MG63 (cell line): ENCODE data around the gene C17orf50. TPM values are rescaled to one million over a fixed set of nuclear protein-coding genes. Genes with fewer than 3 reads are reported as not detected.

Source experiments
- DNase-seq: peaks from one replicate; pipeline ENCODE4 v3.0.0-alpha.2; 2020
- H3K27me3 ChIP-seq: fragments of 250-450 bp; sonication (Bioruptor Pico); 2 replicates; pipeline ENCODE4 v1.5.1; 2020; ENCODE audit warnings: mild to moderate bottlenecking, moderate library complexity
- H3K36me3 ChIP-seq: fragments of 250-450 bp; sonication (Bioruptor Pico); 2 replicates; pipeline ENCODE4 v1.5.1; 2020; ENCODE audit warnings: mild to moderate bottlenecking, moderate library complexity
- H3K4me3 ChIP-seq: fragments of 250-450 bp; sonication (Bioruptor Pico); 2 replicates; pipeline ENCODE4 v1.5.1; 2020; ENCODE audit warnings: mild to moderate bottlenecking, moderate library complexity
- H3K9me3 ChIP-seq: fragments of 250-450 bp; sonication (Bioruptor Pico); 2 replicates; pipeline ENCODE4 v1.5.1; 2020; ENCODE audit warnings: mild to moderate bottlenecking, moderate library complexity
- total RNA-seq: library from RNA; depleted of rRNA; stranded (reverse); fragments of >200 nt; shearing (Covaris generic); gene quantifications from 2 replicates; pipeline ENCODE4 v1.2.3, GENCODE V29; 2014; ENCODE audit warnings: low replicate concordance

C17orf50 gene
- total RNA-seq, 1 experiment from 2014 or later, result not detected

DNA sequence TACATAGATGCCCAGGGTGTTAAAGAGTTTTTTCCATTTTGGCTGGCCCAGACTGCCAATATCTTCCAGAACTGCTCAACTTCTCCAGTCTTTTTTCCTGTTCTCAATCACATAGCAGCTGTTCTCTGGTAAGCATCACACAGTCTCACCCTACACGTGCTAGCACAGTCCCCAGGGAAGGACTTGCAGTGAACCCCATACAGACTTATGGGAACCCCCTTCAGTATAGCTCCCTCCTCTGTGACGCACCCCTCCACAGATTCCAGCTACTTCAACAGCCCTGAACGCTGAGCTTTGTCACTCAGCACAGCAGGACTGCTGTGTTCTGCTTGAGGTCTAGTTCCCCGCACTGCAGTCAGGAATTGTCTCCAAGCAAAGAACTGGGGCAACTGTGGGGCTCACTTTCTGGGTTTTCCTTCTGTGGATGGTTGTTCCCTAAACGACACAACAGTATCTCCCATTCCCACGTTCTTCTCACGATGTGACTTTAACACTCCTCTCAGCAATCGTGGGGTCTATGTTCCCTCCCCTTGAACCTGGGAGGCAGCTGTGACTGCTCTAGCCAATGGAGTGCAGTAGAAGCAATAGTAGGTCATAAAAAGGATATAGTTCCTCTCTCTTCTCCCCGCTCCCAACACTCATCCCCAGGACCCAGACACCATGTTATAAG lies 31.1 kb downstream of the C17orf50 start:
- Histone ChIP-seq H3K36me3 (no peaks in the 10 kb centered on the region), H3K4me3 (no peak overlapping the region), H3K27me3 (peaks cover 18% of the 10 kb centered on the region), H3K9me3 (no peaks in the 10 kb centered on the region)
- no peak for DNase-seq

DNA sequence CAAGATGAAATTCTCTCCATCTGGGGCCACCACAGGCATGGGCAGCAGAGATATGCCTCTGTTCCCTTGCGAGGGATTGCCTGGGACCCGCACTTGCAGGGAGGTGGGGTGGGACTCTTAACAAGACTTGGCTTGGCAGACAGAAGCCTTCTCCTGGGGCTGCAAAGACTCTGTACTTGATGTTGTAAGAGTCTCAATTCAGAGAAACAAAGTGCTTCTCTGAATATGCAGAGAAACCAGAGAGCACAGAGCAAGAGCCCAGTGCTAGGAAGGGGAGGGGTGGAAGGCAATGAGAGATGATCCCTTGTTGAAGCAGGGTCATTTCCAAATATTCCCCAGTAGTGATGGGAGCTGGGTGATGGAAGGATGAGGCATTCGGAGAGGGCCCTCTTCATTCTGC lies 32.6 kb downstream of the C17orf50 start:
- no peak for DNase-seq
- Histone ChIP-seq H3K9me3 (no peaks in the 10 kb centered on the region), H3K27me3 (peaks cover 24% of the 10 kb centered on the region), H3K4me3 (no peak overlapping the region), H3K36me3 (no peaks in the 10 kb centered on the region)

DNA sequence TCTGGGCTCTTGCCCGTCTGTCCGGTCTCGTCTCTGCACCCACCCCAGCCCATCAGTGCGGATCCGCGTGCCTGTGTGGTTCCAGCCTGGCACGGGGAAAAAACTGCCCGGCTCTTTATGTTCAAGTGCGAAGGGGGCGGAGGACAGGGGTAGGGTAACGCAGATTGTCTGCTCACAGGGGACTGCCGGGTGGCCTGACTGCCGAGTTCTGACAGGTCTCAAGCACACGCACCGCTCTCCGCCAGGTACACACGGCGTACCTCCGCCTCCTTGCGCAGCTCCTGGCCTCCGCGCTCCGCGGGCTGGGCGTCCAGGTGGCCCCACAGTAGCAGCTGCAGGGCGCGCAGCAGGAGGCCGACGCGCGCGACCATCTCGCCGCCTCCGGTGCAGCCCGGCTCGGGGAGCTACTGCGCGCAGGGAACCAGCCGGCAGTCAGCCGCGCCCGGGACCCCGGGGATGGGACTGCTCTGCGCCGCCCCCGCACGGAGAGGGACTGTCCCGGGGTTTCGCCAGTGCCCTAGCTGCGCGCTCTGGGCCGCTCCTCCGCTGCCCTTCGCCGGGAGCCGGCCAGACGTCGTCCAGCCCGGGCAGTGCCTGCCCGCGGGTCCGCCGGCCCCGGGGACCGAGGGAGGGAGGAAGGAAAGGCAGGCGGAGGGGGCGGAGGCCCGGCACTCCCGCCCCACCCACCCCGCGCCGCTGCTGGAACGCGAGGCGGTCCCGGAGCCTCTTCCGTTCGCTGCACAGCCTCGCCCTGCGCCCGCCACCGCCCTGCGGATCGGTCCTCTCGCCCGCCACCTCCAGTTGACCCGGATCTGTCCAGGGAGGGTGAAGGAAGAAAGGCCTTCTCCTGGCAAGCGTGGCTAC lies 34.6 kb downstream of the C17orf50 start, which contains the start of gene MMP28:
Gene MMP28 (minus strand): TSS at position 635 of the 864 bp plus-strand sequence. CDS start 264 bp downstream, at position 371.
- peak within 1 kb of the TSS; percentile 47 for H3K4me3 ChIP-seq
- no peaks in the 10 kb centered on the region for H3K36me3 ChIP-seq
- peak; percentile 50 for DNase-seq
- H3K9me3 ChIP-seq, result no peaks in the 10 kb centered on the region
- H3K27me3 ChIP-seq, result peaks cover 24% of the 10 kb centered on the region

DNA sequence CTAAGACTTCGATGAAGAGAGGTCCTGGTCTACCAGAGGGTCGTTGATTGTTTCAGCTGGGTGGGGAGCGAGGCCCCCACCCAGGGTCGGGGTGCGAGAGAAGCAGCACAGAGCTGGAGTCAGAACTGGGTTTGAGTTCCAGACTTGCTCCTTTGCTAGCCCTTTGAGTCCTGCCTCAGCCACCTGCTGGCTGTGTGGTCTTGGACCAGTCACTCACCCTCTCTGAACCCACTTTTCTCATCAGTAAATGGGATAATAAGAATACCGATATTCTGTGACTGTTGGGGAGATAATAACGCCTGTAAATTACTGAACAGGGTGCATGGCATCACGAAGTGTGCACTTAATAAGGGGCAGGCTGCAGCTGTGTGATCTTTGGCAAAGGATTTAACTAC lies 35.2 kb downstream of the C17orf50 start:
- no peak for DNase-seq
- Histone ChIP-seq H3K4me3 (peak overlapping the region; percentile 47), H3K9me3 (no peaks in the 10 kb centered on the region), H3K36me3 (no peaks in the 10 kb centered on the region), H3K27me3 (peaks cover 24% of the 10 kb centered on the region)

DNA sequence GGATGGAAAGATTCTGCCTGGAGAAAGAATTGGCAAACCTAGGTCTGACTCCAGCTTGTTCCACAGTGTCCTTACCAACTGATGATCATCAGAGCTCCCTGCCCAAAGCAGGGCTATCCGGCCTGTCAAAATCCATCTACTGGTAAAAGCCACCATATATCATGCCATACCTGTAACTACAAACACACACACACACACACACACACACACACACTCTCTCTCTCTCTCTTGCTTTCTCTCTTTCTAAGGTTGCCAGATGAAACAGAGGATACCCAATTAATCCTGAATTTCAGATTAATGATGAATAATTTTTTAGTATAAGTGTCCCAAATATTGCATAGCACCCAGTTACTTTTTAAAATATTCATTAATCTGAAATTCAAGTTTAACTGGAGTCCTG lies 36.3 kb downstream of the C17orf50 start:
- no peak for DNase-seq
- peaks cover 24% of the 10 kb centered on the region for H3K27me3 ChIP-seq
- no peak overlapping the region for H3K4me3 ChIP-seq
- no peaks in the 10 kb centered on the region for H3K9me3 ChIP-seq
- H3K36me3 ChIP-seq, result no peaks in the 10 kb centered on the region

DNA sequence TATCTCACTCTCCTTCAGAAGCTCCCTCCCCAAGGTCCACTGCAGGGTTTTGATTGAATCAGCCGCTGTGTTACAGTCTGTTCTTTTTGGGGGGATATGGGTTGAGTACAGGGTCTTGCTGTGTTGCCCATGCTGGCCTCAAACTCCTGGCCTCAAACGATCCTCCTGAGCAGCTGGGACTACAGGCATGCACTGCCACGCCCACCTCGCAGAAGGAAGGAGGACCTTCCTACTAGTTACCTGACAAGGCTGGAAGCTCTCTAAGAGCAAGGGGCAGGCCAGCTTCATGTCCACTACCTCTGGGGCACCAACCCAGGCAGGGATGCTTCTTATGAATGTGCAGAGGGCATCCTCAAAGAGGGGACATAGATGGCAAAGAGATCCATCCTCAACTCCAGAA lies 36.7 kb downstream of the C17orf50 start:
- H3K36me3 ChIP-seq, result no peaks in the 10 kb centered on the region
- no peak for DNase-seq
- no peaks in the 10 kb centered on the region for H3K9me3 ChIP-seq
- H3K4me3 ChIP-seq, result no peak overlapping the region
- peaks cover 24% of the 10 kb centered on the region for H3K27me3 ChIP-seq

DNA sequence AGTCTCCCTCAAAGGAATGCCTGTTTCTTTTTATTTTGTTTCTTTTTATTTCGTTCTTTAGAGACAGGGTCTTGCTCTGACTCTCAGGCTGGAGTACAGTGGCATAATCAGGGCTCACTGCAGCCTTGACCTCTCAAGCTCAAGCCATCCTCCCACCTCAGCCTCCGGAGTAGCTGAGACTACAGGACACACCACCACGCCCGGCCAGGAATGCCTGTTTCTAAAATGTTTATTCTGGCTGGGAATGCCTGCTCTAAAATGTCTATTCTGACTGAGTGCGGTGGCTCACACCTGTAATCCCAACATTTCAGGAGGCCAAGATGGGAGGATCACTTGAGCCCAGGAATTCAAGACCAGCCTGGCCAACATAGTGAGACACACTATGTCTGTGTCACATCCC lies 37.2 kb downstream of the C17orf50 start:
- no peak overlapping the region for H3K4me3 ChIP-seq
- DNase-seq, result no peak
- no peaks in the 10 kb centered on the region for H3K36me3 ChIP-seq
- no peaks in the 10 kb centered on the region for H3K9me3 ChIP-seq
- H3K27me3 ChIP-seq, result peaks cover 24% of the 10 kb centered on the region

DNA sequence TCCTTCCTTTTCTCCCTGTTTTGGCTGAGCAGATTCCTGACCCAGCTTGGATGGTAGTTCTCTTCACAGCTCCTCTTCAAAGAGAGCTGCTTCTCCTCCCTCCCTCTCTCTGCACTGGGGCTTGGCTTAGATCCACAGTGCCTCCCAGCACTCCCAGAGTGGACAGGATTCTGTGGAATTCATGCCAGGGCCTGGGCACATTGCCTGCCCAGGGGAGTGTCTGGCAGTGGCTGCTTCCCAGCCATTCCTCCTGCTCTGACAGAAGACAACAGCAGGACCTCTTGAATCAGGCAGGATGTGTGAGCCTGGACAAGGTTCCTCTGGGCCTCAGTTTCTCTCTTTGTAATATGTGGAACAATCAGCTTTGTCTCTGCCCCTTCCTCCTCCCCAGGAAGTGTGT lies 39.3 kb downstream of the C17orf50 start:
- no peaks in the 10 kb centered on the region for H3K9me3 ChIP-seq
- H3K4me3 ChIP-seq, result no peak overlapping the region
- peak; percentile 97 for DNase-seq
- no peaks in the 10 kb centered on the region for H3K36me3 ChIP-seq
- peaks cover 17% of the 10 kb centered on the region for H3K27me3 ChIP-seq

DNA sequence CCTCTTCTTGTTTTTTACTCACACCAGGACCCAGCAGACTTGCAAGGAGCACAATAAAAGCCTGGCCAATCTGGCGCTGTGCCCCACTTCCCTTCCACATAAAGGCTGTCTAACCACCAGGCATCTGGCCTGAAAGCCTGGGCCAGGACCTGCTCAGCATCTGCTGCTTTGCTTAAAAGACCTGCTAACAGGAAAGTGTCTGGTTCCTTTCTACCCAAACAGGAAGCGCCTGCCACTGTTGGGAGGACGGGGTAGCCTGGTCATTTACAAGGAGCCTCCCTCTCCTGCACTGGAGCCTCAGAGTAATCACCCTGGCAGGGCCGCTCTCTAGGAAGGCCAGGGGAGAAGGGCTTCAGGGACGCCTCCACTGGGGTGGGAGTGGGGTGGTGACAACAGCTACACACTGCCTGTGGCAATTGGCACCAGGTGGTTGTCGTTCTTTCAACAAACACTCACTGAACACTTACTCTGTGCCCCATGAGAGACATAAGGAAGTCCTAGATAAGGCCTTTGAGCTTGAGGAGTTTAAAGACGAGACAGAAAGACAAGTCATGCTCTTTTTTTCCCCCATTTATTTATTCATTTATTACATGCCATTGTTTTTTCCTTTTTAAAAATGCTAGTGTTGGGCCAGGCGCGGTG lies 41.0 kb downstream of the C17orf50 start:
- Histone ChIP-seq H3K4me3 (no peak overlapping the region), H3K9me3 (no peaks in the 10 kb centered on the region), H3K36me3 (no peaks in the 10 kb centered on the region), H3K27me3 (peaks cover 8% of the 10 kb centered on the region)
- DNase-seq, result peak; percentile 90

DNA sequence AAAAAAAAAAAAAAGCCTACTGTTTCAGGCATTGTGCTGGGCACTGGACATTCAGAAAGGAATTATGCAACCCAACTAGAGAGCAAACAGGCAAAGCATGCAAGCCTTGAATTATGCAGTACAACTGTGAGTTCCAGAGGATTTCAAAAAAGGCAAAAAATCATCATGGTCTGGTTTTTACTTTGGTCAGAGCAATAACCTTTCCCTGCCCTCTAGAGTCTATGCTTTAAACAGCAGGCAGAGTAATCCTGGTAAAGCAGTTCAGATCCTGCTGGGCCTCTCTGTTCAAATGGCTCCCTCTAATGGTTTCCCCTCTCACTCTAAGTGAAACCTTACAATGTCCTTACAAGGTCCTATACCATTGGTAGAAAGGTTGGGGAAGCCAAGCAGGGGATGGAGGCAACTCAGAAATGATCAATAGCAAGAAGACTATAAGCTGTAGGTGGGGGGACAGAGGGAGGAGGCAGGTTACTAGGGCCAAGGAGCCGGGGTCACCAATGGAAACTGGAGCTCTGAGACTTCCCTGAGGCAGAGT lies 44.0 kb downstream of the C17orf50 start:
- peak; percentile 58 for DNase-seq

DNA sequence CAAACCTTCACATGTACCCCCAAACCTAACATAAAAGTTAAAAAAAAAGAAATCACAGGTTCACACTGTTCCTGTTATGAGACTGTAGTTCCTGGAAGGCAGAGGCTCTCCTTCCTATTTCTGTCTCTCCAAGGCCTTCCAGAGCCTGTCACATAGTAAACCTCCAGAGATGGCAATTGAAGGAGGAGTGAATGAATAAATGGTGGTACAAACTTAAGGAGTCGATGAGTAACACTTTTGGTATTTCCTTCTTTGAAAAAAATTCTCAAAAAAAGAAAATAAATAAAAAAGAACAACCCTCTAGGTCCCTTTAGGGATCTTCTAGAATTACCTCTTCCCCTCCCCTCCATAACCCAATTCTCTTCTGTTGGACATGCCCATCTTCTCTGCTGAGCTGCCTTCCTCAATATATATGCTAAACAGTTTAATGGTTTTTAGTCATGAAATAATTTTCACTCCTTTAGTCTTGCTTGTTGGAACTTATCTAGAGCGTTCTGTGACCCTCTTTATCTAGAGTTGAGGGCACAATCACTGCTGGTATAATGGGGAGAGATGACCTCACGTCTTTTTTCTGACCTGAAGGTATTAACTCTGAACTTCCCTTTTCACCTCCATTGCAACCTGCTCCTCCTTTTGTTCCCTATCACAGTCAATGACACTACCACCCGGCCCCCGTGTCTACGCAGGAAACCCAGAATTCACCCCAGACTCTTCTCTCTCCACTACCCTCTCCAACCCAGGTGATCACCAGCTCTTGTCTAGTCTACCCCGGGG lies 46.9 kb downstream of the C17orf50 start:
- Histone ChIP-seq H3K9me3 (no peaks in the 10 kb centered on the region), H3K27me3 (no peaks in the 10 kb centered on the region), H3K4me3 (no peak overlapping the region), H3K36me3 (peaks cover 27% of the 10 kb centered on the region)
- no peak for DNase-seq

More for the DNA sequence above, 44.0 kb downstream of the C17orf50 start:
- H3K36me3 ChIP-seq, result peaks cover 4% of the 10 kb centered on the region
- no peak overlapping the region for H3K4me3 ChIP-seq
- no peaks in the 10 kb centered on the region for H3K9me3 ChIP-seq
- H3K27me3 ChIP-seq, result no peaks in the 10 kb centered on the region

DNA sequence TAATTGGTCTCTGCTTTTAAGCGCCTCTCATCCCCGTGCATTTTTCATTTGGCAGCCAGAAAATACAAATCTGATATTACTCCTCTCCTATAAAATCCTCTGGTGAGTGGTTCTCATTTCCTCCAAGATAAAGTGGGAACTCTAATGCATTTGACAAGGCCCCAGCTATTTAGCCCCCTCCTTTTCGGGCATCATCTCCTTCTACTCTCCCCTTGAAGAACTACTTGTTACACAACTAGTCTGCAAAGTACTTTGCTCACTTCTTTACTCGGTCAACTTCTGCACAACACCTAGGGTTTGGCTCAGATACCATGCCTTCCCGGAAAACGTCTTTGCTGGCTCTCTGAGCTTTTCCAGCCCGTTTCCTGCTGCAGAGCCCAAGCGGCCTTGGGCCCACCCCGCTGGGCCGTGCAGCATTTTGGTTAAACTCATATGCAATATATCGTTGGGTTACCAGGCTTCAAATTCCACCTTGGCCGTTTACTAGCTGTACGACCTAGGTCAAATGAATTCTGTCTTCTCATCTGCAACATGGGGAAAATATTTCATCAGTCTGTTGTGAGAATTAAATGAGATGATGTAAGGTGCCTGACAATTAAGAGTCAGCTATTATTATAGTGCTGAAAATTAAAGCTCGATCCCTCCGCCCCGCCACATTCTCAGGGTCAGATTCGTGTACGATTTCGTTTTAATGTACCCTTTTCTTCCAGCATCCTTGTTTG lies 47.7 kb downstream of the C17orf50 start:
- Histone ChIP-seq H3K27me3 (no peaks in the 10 kb centered on the region), H3K9me3 (no peaks in the 10 kb centered on the region)
- DNase-seq, result no peak

DNA sequence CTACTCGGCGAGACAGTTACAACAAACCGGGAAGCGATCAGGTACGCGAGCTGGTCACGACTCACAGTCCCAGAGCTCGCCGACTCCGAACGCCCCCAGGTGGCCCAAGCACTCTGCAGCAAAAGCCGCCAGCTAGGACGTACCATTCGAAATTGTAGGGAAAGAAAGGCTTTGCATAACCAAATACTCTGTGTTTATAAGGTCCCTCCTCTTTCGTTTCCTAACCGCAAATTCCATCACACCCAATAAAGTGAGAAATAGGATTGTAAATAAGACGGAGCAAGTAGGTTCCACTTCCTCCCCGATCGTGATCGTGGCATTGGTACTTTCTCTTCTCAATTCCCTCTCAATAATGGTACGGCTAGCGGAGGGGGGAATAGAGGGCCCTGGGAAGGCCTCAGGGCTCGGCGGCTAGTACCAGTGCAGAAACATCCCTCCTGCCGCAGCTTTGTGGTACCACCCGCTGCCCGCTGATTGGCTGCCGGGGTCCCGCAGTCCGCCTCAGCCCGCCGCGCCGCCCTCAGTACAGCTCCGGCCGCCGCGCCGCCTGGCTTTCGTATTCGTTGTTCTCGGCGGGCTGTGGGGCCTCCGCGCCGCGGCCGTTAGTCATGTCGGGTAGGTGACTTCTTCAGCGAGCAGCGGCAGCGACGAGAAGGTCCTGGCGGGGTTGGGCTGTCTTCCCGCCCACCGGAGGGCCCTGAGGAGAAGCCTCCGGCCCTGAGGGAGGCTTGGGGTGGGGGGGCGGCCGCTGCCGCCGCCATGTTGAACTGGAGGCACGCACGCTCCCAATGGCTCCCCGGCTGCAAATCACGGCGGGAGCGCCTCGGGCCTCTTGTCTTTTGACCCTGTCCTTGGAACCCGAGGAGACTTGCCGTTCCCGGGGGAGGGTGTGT lies 48.5 kb downstream of the C17orf50 start, which contains the start of gene TAF15:
Gene TAF15 (plus strand): TSS at position 523 of the 893 bp plus-strand sequence. CDS start 86 bp downstream, at position 609.
- H3K27me3 ChIP-seq, result no peaks in the 10 kb centered on the region
- no peaks in the 10 kb centered on the region for H3K9me3 ChIP-seq

More for the DNA sequence above, 47.7 kb downstream of the C17orf50 start:
- Histone ChIP-seq H3K4me3 (peak overlapping the region; percentile 100), H3K36me3 (peaks cover 28% of the 10 kb centered on the region)

DNA sequence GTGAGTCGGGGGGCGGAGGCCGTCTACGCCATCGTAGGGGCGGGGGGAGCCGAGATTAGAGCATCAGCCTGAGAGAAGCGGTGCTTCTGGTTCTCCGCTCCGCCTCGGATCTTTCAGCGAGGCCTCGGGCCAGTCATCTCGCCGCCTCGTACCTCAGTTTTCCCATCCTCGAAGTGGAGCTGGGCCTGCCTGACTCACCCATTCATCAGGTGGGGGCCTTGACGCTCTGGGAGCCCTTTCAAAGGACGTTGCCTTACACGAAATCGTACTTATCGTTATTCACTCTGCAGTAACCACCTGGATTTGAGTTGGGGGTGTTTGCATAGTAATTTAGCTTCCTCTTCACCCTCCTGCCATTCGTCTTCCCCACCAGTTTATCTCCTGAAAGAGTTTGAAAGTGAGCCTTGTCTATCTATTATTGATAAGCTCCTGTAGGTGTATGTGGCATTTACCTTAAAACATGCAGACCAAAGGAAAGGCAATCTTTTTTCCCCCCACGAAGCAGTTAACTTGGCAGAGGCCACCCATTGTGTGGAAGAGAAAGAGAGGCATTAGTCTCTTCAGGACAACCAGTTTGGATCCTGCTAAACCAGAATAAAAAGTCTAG lies 49.3 kb downstream of the C17orf50 start:
- DNase-seq, result no peak

More for the DNA sequence above, 48.5 kb downstream of the C17orf50 start, which contains the start of gene TAF15:
- peak; percentile 99 for DNase-seq
- Histone ChIP-seq H3K4me3 (peak within 1 kb of the TSS; percentile 100), H3K36me3 (peaks cover 32% of the 10 kb centered on the region)

More for the DNA sequence above, 49.3 kb downstream of the C17orf50 start:
- H3K9me3 ChIP-seq, result no peaks in the 10 kb centered on the region
- H3K36me3 ChIP-seq, result peaks cover 32% of the 10 kb centered on the region
- H3K4me3 ChIP-seq, result peak overlapping the region; percentile 100
- no peaks in the 10 kb centered on the region for H3K27me3 ChIP-seq
